Body of pancreas (tissue), 4 donors: ENCODE measurements around the gene VPS13C. TPM values are rescaled to one million over a fixed set of nuclear protein-coding genes. Genes with fewer than 3 reads are reported as not detected.
A peak's percentile ranks its signal among the peaks of the same experiment; 100 is the strongest.

Experiments
- ATAC-seq: fragments of 150-250 bp; one replicate; pipeline ENCODE4 v1.9.1; 2016
- DNase-seq, 4 donors: peaks; one replicate each; pipeline ENCODE4 v3.0.0-alpha.2; 2019
- H3K27ac ChIP-seq, 4 donors: fragments of 200-600 bp; sonication (generic); 1 replicate in 3 of 4; 2 replicates in 1 of 4; pipeline versions ENCODE4 v1.5.1 to v1.6.1; 2016 to 2019; ENCODE audit warnings: mild to moderate bottlenecking in 1 of 4, mixed read lengths in 1 of 4, moderate library complexity in 1 of 4
- H3K27me3 ChIP-seq, 2 donors: fragments of 200-600 bp; sonication (generic); one replicate each; pipeline ENCODE4 v1.6.0; 2016; ENCODE audit warnings: mild to moderate bottlenecking in 1 of 2
- H3K36me3 ChIP-seq, 2 donors: fragments of 200-600 bp; sonication (generic); replicated peaks in 1 of 2; 2 replicates each; pipeline ENCODE4 v1.5.1; 2016; ENCODE audit warnings: low read depth in 2 of 2; ENCODE audit not compliant: insufficient read depth in 1 of 2
- H3K4me1 ChIP-seq: fragments of 200-600 bp; sonication (generic); one replicate; pipeline ENCODE4 v1.6.0; 2016
- H3K4me3 ChIP-seq, 2 donors: fragments of 200-600 bp; sonication (generic); 1 replicate in 1 of 2; 2 replicates in 1 of 2; pipeline ENCODE4 v1.5.1; 2016 to 2019
- H3K9me3 ChIP-seq, 3 donors: fragments of 200-600 bp; sonication (generic); 1 replicate in 2 of 3; 2 replicates in 1 of 3; pipeline ENCODE4 v1.5.1; 2016
- CTCF ChIP-seq, 7 experiments: fragments of 450-650 bp in 4 of 7; fragments of 200-600 bp in 3 of 7; sonication (generic) in 3 of 7; IDR thresholded peaks; one replicate each; pipeline ENCODE4 v1.5.1; 2016 to 2019; ENCODE audit warnings: antibody characterized with exemption in 7 of 7
- POLR2A ChIP-seq, 3 donors: fragments of 450-650 bp; IDR thresholded peaks; one replicate each; pipeline ENCODE4 v1.6.1; 2016; ENCODE audit warnings: antibody characterized with exemption in 3 of 3, mild to moderate bottlenecking in 2 of 3
- WGBS, 2 donors: methylation state at CpG; one replicate each; pipeline ENCODE4 v1.1.5; 2017; 5-methylcytosine and 5-hydroxymethylcytosine counted together
- intact Hi-C: fragments of 100-400 bp; cut with DNase I; formaldehyde crosslinking; loops from one replicate; pipeline ENCODE4 v1.15.1; 2023
- total RNA-seq, 2 donors: library from RNA; depleted of rRNA; stranded (reverse); fragments of >200 nt; gene quantifications; one replicate each; pipeline ENCODE4 v1.1.0, GENCODE V29; 2016

The VPS13C gene
- total RNA-seq, 2 donors from 2014 or later = 67.2 to 68.6 TPM

GRCh38 chr15:61943992-61944391 lies 116.3 kb downstream of the VPS13C start:
- ATAC-seq (no peak), DNase-seq (no peak)
- WGBS, 2 donors = 94 to 96% methylated on average over 2 of the region's 2 CpGs
- Histone ChIP-seq H3K4me1 (no peaks in the 10 kb centered on the region), H3K4me3 (no peak overlapping the region), H3K9me3 (no peaks in the 10 kb centered on the region), H3K36me3 (peaks cover 4 to 10% of the 10 kb centered on the region in 2 donors), H3K27me3 (no peaks in the 10 kb centered on the region), H3K27ac (no peak overlapping the region)
- TF ChIP-seq POLR2A (IDR thresholded peaks at IDR 0.05) (no peak), CTCF (IDR thresholded peaks at IDR 0.05) (no peak)
- intact Hi-C loops = no loop called here

GRCh38 chr15:61938249-61938648 lies 122.0 kb downstream of the VPS13C start:
- Histone ChIP-seq H3K4me1 (peaks cover 6% of the 10 kb centered on the region), H3K4me3 (no peak overlapping the region), H3K9me3 (no peaks in the 10 kb centered on the region), H3K27ac (peak overlapping the region in 1 of 4 donors; percentile 33), H3K36me3 (no peaks in the 10 kb centered on the region), H3K27me3 (no peaks in the 10 kb centered on the region)
- TF ChIP-seq POLR2A (IDR thresholded peaks at IDR 0.05) (no peak), CTCF (IDR thresholded peaks at IDR 0.05) (peak in 2 of 7 experiments; percentile 3 to 29)
- 32 to 33% methylated on average over 1 of the region's 1 CpG for WGBS, 2 donors
- ATAC-seq = no peak
- DNase-seq = peak; percentile 42 to 83 (median 56)
- intact Hi-C loops = no loop called here

GRCh38 chr15:61936528-61937195 lies 123.6 kb downstream of the VPS13C start:
- Histone ChIP-seq H3K27ac (no peak overlapping the region), H3K4me3 (no peak overlapping the region), H3K9me3 (no peaks in the 10 kb centered on the region), H3K4me1 (peaks cover 6% of the 10 kb centered on the region), H3K36me3 (no peaks in the 10 kb centered on the region), H3K27me3 (no peaks in the 10 kb centered on the region)
- intact Hi-C loops = no loop called here
- DNase-seq (no peak), ATAC-seq (no peak)
- WGBS, 2 donors = 72 to 76% methylated on average over 4 of the region's 4 CpGs
- TF ChIP-seq CTCF (IDR thresholded peaks at IDR 0.05) (no peak), POLR2A (IDR thresholded peaks at IDR 0.05) (no peak)

GRCh38 chr15:61935493-61935892 lies 124.8 kb downstream of the VPS13C start:
- Histone ChIP-seq H3K4me3 (no peak overlapping the region), H3K36me3 (peaks cover 0 to 3% of the 10 kb centered on the region in 2 donors), H3K27ac (no peak overlapping the region), H3K4me1 (peaks cover 6% of the 10 kb centered on the region), H3K9me3 (no peaks in the 10 kb centered on the region), H3K27me3 (no peaks in the 10 kb centered on the region)
- ATAC-seq = no peak
- WGBS, 2 donors = 77 to 82% methylated on average over 4 of the region's 4 CpGs
- TF ChIP-seq CTCF (IDR thresholded peaks at IDR 0.05) = no peak
- no peak for TF ChIP-seq POLR2A (IDR thresholded peaks at IDR 0.05)
- no peak for DNase-seq
- intact Hi-C loops = no loop called here

GRCh38 chr15:61929452-61929851 lies 130.8 kb downstream of the VPS13C start:
- Histone ChIP-seq H3K27me3 (no peaks in the 10 kb centered on the region), H3K9me3 (no peaks in the 10 kb centered on the region), H3K27ac (no peak overlapping the region), H3K4me1 (no peaks in the 10 kb centered on the region), H3K4me3 (no peak overlapping the region), H3K36me3 (peaks cover 0 to 11% of the 10 kb centered on the region in 2 donors)
- TF ChIP-seq CTCF (IDR thresholded peaks at IDR 0.05) (no peak), POLR2A (IDR thresholded peaks at IDR 0.05) (no peak)
- ATAC-seq (no peak), DNase-seq (no peak)
- intact Hi-C loops = no loop called here
